NOMO-1 (cell line): ENCODE results near the gene RAMACL.

Experiments
- DNase-seq, 2 experiments: peaks; one replicate each; lab custom pipeline; 2025; ENCODE audit not compliant: unreplicated experiment in 2 of 2; lab: John Stamatoyannopoulos, UW

RAMACL gene

GRCh38 chr6:166580076-166581050, 6.1 kb downstream of the RAMACL start:
- no peak for DNase-seq

GRCh38 chr6:166579237-166579850, 7.1 kb downstream of the RAMACL start:
- no peak for DNase-seq

- DNase-seq, result no peak
Observed at GRCh38 chr6:166578536-166579236, 7.8 kb downstream of the RAMACL start.

GRCh38 chr6:166575205-166575604, 11.3 kb downstream of the RAMACL start:
- no peak for DNase-seq

DNA sequence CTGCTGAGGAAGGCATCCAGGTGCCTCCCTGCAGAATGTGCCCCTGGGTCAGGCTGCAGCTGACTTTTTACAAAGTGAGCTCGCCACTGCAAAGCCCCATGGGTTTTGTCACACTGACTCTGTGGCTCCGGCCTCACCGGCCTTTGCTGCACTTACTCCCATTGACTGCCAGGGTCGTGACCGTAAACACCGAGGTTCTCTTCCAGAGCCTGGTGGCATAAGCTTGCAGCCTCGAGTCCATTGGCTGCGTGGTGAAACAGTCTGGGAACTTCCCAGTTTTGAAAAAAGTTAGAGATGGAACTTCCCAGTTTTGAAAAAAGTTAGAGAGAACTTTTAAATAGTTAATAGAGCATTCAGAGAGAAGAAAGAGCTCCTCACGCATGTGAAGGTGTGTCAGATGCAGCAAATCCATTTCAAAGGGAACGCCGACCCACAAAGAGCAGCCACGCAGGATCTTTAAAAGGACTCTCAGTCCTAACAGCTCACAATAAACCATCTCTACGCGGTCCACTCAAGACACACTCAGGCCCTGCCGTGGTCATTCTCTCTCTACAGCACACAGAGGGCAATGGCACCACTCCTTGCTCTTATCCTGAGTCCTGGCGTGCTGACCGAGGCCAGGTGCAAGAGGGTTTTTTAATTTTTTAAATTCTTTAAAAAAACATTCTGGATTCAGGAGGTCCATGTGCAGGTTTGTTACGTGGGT, 12.8 kb downstream of the RAMACL start:
- no peak for DNase-seq

DNA sequence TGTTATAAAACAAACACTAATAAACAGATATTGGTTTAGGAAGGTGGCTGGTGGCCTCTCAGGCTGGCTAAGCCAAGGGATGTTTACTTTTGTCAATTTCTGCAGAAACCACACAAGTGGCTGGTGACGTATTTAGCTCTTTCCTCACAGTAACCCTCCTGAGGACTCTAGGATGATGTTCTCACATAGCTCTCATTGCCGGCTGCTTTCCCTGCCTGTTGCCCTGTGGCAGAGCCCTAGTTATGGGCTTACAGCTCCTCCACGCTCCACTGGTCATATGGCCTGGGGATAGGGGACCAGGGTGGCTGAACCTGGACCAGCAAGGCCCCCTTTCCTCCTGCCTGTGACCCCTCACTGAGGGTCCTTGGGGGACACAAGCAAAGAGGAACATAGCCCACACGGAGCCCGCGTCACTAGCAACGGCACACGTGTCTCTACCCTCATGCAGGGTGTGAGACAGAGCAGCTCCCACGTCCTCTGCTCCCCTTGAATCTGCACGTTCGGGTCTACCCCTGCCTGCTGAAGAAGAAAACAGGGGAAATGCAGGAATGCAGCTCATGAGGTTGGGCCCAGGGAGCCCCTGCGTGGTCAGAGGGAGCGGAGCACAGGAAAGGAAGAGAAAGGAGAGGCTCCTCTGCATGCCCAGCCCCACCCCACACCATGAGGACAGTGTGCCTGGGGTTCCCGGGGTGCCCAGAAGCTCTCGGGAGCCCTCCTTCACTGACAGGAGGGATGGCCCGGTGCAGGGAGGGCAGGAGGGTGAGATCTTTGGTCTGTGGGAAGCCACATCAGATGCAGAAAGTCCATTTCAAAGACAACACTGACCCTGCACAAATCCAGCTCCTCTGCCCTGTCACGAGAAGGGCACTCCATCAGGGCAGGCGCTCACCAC, 13.9 kb downstream of the RAMACL start:
- no peak for DNase-seq

DNA sequence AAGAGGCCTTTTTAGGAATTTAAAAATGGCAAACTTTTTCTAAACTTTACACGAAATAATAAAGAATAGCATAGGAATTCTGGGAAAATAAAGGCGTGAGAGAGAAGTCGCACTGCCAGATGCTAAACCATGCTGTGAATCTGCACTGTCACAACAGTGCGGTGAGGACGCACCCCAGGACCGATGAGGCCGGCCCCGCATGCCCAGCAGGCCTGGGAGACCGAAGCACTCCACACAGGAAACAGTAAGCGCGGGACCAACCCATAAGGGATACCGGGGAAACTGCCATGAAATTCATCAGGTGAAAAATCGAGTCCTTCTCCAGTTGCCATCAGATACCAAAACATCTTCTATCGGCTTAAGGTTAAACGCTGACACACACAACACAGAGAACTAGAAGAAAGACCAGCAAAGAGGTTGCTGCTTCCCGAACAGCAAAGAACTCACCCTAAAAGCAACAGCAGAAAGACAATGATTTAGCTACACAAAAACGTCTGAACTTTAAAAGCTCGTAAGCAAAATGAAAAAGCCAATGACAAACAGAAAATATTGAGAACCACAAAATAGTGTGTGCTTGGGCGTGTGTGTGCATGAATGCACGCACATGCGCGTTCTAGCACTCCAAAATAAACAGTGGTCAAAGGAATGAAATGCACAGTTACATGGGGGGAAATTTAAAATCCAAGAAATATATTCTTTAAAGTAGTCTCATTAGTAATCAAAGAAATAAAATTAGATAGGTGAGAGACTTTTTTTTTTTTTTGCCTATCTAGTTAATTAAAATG, 15.4 kb downstream of the RAMACL start:
- no peak for DNase-seq

DNA sequence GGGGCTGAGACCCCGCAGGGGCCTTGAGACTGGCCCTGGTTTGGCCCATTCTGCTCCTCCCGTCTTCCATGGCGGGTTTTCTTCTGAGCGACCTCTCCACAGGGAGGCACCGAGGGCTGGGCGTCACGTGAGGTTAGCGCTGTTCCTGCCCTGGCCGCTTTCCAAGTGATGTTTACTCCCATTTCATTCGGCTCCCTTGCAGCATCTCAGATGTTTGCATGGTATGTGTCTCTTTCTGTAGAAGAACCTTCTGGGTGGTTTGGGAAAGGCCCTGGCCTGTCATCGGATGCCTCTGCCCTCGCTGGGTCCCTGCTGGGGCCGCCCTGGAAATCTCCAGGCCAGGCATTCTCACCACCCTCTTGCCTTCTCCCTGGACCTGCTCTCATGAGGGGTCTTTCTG, 17.3 kb downstream of the RAMACL start:
- no peak for DNase-seq

DNA sequence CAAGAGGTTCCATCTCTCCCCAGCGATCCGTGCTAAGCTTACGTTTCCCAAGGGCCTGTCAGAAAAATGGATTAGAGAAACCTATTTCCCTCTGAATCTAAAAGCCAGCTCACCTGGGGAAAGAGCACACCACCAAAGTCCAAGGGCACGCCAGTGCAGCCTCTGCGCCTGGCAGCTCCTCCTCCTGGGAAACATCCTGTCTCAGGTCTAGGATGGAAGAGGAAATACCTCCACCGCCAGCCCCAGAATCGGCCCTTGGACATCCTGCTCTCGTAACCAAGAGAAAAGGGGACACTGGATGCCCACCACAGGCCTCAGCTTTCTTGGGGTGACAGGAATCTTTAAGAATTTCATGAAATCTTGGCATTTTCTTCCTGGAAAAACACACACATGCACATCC, 18.7 kb downstream of the RAMACL start:
- no peak for DNase-seq

- DNase-seq, result no peak
Observed at GRCh38 chr6:166567107-166567506, 19.4 kb downstream of the RAMACL start.

GRCh38 chr6:166566026-166567011, 20.2 kb downstream of the RAMACL start:
- DNase-seq, result no peak

DNA sequence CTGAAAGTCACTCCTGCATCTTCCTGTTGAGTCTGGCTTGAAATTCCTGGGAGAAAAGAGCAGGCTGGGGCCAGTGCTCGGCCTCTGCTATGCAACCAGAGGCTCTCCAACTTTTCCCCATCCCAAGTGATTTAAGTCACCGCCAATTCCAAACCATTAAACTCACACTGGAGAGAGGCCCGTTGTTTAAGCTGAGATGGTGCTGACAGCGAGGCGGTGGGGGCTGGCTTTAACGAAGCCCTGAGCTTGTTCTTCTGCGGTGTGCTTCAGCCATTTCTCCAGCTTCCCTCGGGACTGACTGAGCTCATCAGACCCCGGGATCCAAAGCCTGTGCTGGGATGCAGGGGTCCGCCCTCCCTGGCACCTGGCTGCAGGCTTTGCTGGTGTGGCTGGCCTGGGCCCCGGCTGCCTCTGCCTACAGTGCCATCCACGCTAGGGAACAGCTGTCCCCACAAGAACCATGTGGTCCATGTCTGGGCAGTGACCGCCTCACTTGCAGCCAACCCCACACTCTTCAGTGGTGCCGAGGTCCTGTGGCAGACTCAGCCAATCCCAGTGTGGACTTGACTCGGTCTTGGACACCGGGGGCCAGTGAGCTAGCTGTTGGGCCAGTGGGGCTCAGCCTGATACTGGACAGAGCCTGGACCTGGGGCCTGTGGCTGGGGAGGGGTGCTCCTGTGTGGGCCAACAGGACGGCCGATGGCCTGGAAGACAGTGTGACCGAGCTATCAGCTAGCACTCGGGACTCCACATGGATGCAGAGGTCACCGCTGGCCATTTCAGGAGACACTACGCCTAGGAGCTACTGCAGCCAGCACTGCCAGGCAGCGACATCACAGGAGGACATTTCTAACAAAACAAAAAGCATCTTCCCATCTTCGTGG, 21.2 kb downstream of the RAMACL start:
- no peak for DNase-seq

DNA sequence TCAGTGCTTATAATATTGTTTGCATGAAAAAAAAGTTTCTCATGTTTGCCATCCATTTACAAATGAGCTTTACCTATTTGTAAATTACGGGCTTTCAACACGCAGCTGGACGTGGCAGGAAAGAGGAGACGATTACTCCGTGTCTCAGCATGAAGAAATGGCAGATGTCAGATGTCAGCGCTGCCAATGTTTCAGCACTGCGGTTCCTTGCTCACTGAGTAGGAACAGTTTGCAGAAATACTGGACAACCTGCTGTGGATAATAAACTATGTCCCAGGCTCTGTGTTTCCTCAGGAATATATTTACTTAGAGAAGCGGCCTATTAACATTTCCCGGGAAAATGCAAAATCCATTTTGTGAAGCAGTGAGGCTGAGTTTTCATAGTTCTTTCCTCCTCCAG, 22.7 kb downstream of the RAMACL start:
- no peak for DNase-seq

DNA sequence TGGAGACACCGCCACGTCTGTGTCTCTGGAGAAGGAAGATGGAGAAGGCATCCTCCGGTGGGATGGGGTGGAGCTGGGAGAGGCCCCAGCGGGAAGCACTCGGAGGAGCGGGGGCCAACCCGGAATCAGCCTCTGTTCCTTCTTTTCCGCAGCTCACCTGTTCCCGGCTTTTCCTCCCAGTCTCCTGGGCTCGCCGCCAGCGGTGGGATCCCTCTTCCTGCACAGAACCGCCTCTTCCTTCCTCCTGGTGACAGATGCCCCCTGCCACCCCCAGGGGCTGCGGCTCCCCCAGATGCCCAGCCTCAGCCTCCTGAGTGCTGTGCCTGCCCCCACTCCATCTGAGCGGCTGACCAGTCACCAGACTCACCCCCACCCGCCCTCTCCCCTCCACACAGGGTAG, 23.3 kb downstream of the RAMACL start:
- no peak for DNase-seq

GRCh38 chr6:166562726-166563125, 23.8 kb downstream of the RAMACL start:
- no peak for DNase-seq

DNA sequence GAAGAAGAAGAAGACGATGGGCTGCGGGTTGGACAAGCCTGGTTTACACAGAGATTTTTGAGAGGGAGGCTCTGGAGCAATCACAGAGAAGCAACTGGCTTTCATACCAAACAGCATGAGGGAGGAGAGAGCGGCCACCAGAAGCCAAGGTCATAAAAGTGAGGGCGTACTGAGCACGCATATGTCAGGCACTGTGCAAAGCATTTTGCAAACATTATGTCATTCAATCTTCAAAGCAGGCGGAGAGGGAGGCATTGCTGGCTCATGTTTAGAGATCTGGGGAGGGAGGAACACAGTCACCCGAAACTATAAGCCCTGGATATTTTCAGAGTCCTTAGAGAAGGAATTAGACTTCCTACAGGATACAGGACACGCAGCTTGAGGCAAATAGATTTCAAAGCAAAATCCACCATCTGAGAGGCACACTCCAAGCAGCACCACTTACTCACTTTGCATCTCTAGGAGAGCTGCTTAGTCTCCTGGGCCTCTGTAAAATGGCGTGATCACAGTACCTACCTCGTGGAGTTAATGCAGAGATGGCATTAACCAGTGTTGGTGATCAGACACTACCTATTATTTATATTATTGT, 24.6 kb downstream of the RAMACL start:
- DNase-seq, result no peak

DNA sequence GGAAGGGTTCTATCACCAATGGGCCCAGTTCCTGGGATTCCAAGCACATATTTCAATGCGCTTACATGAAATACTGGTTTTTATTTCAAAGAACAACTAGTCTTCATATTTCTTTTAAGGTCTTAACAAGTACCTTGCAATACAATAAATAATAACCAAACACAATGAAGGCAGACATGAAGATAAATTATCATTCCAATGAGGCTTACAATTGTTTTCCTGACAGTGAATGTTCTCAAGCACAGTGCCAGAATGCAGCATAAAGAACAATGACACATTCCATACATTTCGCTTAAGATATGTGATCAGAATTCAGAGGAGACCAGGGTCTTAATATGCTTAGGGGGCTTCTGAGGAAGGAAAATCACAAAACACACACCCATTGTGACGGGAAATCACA, 26.3 kb downstream of the RAMACL start:
- DNase-seq, result no peak
